HEK293 (cell line): ENCODE results near the gene KBTBD13.

Experiments
- GLIS2 ChIP-seq: fragments of 450-650 bp; formaldehyde crosslinking; IDR thresholded peaks from 2 replicates; pipeline ENCODE4 v1.5.1; 2016; ENCODE audit warnings: missing biosample characterization, missing genetic modification characterization
- SP7 ChIP-seq: fragments of 450-650 bp; formaldehyde crosslinking; IDR thresholded peaks from 2 replicates; pipeline ENCODE4 v1.5.1; 2016; ENCODE audit warnings: missing biosample characterization, missing genetic modification characterization
- YY1 ChIP-seq: fragments of 450-650 bp; formaldehyde crosslinking; IDR thresholded peaks from 2 replicates; pipeline ENCODE4 v1.5.1; 2018; ENCODE audit warnings: missing biosample characterization, missing genetic modification characterization
- ZBTB1 ChIP-seq: fragments of 450-650 bp; formaldehyde crosslinking; IDR thresholded peaks from 2 replicates; pipeline ENCODE4 v1.5.1; 2016; ENCODE audit warnings: missing biosample characterization, missing genetic modification characterization
- ZIC2 ChIP-seq: fragments of 450-650 bp; formaldehyde crosslinking; IDR thresholded peaks from 2 replicates; pipeline ENCODE4 v1.5.1; 2016; ENCODE audit warnings: missing biosample characterization, missing genetic modification characterization
- ZNF274 ChIP-seq, 2 experiments: fragments of 200-500 bp in 1 of 2; fragments of 450-650 bp in 1 of 2; sonication (Bioruptor generic) in 1 of 2; formaldehyde crosslinking in 1 of 2; IDR thresholded peaks; 2 replicates each; pipeline versions ENCODE4 v1.5.1 to v1.6.1; 2014 to 2016; ENCODE audit warnings: borderline replicate concordance in 1 of 2, inconsistent platforms in 1 of 2, low read length in 1 of 2, missing biosample characterization in 1 of 2, missing genetic modification characterization in 1 of 2
- ZNF302 ChIP-seq: fragments of 450-650 bp; formaldehyde crosslinking; IDR thresholded peaks from 2 replicates; pipeline ENCODE4 v1.5.1; 2016; ENCODE audit warnings: missing biosample characterization, missing genetic modification characterization, low read depth
- TF ChIP-seq, protein P1 (sequence below): fragments of 450-650 bp; formaldehyde crosslinking; IDR thresholded peaks from 2 replicates; pipeline ENCODE4 v1.5.1; 2016; ENCODE audit warnings: missing biosample characterization, missing genetic modification characterization, low read depth

GRCh38 chr15:65082303-65082953, 5.9 kb downstream of the KBTBD13 start:
- TF ChIP-seq ZIC2 (tag by site-specific recombination) (no peak), SP7 (tag by site-specific recombination) (no peak), GLIS2 (tag by site-specific recombination) (no peak), ZNF302 (tag by site-specific recombination) (no peak), ZNF274 (IDR thresholded peaks at IDR 0.05; ENCODE audit: low read length) (no peak), ZNF274 (tag by site-specific recombination; IDR thresholded peaks at IDR 0.05; ENCODE audit: borderline replicate concordance) (no peak), YY1 (no peak), ZBTB1 (tag by site-specific recombination) (no peak)
- TF ChIP-seq, protein P1, sequence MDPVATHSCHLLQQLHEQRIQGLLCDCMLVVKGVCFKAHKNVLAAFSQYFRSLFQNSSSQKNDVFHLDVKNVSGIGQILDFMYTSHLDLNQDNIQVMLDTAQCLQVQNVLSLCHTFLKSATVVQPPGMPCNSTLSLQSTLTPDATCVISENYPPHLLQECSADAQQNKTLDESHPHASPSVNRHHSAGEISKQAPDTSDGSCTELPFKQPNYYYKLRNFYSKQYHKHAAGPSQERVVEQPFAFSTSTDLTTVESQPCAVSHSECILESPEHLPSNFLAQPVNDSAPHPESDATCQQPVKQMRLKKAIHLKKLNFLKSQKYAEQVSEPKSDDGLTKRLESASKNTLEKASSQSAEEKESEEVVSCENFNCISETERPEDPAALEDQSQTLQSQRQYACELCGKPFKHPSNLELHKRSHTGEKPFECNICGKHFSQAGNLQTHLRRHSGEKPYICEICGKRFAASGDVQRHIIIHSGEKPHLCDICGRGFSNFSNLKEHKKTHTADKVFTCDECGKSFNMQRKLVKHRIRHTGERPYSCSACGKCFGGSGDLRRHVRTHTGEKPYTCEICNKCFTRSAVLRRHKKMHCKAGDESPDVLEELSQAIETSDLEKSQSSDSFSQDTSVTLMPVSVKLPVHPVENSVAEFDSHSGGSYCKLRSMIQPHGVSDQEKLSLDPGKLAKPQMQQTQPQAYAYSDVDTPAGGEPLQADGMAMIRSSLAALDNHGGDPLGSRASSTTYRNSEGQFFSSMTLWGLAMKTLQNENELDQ (tag by site-specific recombination), result no peak
